T-cell (primary cell): ENCODE data around the gene SLC5A1. TPM values are rescaled to one million over a fixed set of nuclear protein-coding genes. Genes with fewer than 3 reads are reported as not detected.

Experiments used
- ATAC-seq, 4 experiments: fragments of 200-7000 bp in 3 of 4; fragments of 150-1000 bp in 1 of 4; cut with Tn5 transposase; replicated peaks in 1 of 4; 1 replicate in 3 of 4; 2 replicates in 1 of 4; pipeline ENCODE4 v1.10.0; 2021; ENCODE audit warnings: moderate library complexity in 3 of 4, mild to moderate bottlenecking in 2 of 4, moderate number of reproducible peaks in 1 of 4
- CTCF ChIA-PET, 2 donors: fragments of 300-600 bp; sonication (Branson Sonifier 250); formaldehyde crosslinking; loops; one replicate each; lab custom pipeline; 2022; ENCODE audit warnings: antibody characterized with exemption in 2 of 2; lab: Charles Lee
- POLR2A ChIA-PET, 2 donors: fragments of 300-600 bp; sonication (Branson Sonifier 250); formaldehyde crosslinking; loops; one replicate each; lab custom pipeline; 2022; ENCODE audit warnings: antibody characterized with exemption in 2 of 2; lab: Charles Lee
- DNase-seq, 35 experiments: peaks; one replicate each; pipeline versions ENCODE4 v3.0.0 to v3.0.0-alpha.2; 2013 to 2023
- H3K27ac ChIP-seq: one replicate; pipeline ENCODE4 v1.5.1; 2013; ENCODE audit warnings: low read length
- H3K27me3 ChIP-seq, 2 experiments: replicated peaks in 1 of 2; 1 replicate in 1 of 2; 2 replicates in 1 of 2; pipeline versions ENCODE4 v1.6.1 to v1.7.0; 2013; ENCODE audit warnings: low read length in 1 of 2, mixed read lengths in 1 of 2; ENCODE audit not compliant: control insufficient read depth in 2 of 2, insufficient read depth in 2 of 2; ENCODE audit errors: extremely low read depth in 1 of 2
- H3K36me3 ChIP-seq, 2 donors: 1 replicate in 1 of 2; 2 replicates in 1 of 2; pipeline versions ENCODE4 v1.6.1 to v1.7.0; 2013; ENCODE audit warnings: low read length in 1 of 2; ENCODE audit not compliant: control insufficient read depth in 2 of 2, insufficient read depth in 1 of 2; ENCODE audit errors: extremely low read depth in 1 of 2
- H3K4me1 ChIP-seq, 2 experiments: 1 replicate in 1 of 2; 2 replicates in 1 of 2; pipeline versions ENCODE4 v1.6.1 to v1.7.0; 2013; ENCODE audit warnings: low read length in 2 of 2, mixed read lengths in 1 of 2; ENCODE audit not compliant: insufficient read depth in 2 of 2, control insufficient read depth in 1 of 2; ENCODE audit errors: extremely low read depth in 1 of 2
- H3K4me3 ChIP-seq, 2 donors: 1 replicate in 1 of 2; 2 replicates in 1 of 2; pipeline versions ENCODE4 v1.5.1 to v1.7.0; 2013; ENCODE audit warnings: mild to moderate bottlenecking in 2 of 2, low read length in 1 of 2, moderate library complexity in 1 of 2; ENCODE audit not compliant: control insufficient read depth in 1 of 2; ENCODE audit errors: extremely low read depth in 1 of 2
- H3K9me3 ChIP-seq: 2 replicates; pipeline ENCODE4 v1.7.0; 2013
- H3K27ac Mint-ChIP-seq, 2 donors: one replicate each; pipeline ENCODE4 v1.8.0; 2020 to 2021; ENCODE audit warnings: mild to moderate bottlenecking in 2 of 2, mixed read lengths in 2 of 2
- H3K27me3 Mint-ChIP-seq, 2 donors: one replicate each; pipeline ENCODE4 v1.8.0; 2021 to 2022; ENCODE audit warnings: mixed read lengths in 2 of 2
- H3K36me3 Mint-ChIP-seq: one replicate; pipeline ENCODE4 v1.8.0; 2021; ENCODE audit warnings: mixed read lengths
- H3K4me1 Mint-ChIP-seq, 3 donors: one replicate each; pipeline ENCODE4 v1.8.0; 2020 to 2022; ENCODE audit warnings: mixed read lengths in 3 of 3, mild to moderate bottlenecking in 1 of 3
- H3K4me3 Mint-ChIP-seq, 3 donors: one replicate each; pipeline ENCODE4 v1.8.0; 2020 to 2022; ENCODE audit warnings: mild to moderate bottlenecking in 3 of 3, mixed read lengths in 3 of 3, moderate library complexity in 3 of 3
- H3K9me3 Mint-ChIP-seq, 3 donors: one replicate each; pipeline ENCODE4 v1.8.0; 2020 to 2022; ENCODE audit warnings: mixed read lengths in 3 of 3
- WGBS: methylation state at CpG from one replicate; pipeline ENCODE4 v1.1.5; 2013; ENCODE audit warnings: missing lambda C conversion rate; ENCODE audit not compliant: insufficient coverage; 5-methylcytosine and 5-hydroxymethylcytosine counted together
- total RNA-seq, 35 experiments: library from RNA in 6 of 35; stranded (reverse) in 6 of 35; fragments of 120-200 nt in 1 of 35; gene quantifications; one replicate each; pipeline versions ENCODE4 v1.2.1 to v1.2.4 and lab custom pipeline; 2013 to 2026

Gene SLC5A1
- total RNA-seq, 5 donors from 2014 or later (not counting 1 experiment from before 2014, with no cell fraction given): not detected

DNA sequence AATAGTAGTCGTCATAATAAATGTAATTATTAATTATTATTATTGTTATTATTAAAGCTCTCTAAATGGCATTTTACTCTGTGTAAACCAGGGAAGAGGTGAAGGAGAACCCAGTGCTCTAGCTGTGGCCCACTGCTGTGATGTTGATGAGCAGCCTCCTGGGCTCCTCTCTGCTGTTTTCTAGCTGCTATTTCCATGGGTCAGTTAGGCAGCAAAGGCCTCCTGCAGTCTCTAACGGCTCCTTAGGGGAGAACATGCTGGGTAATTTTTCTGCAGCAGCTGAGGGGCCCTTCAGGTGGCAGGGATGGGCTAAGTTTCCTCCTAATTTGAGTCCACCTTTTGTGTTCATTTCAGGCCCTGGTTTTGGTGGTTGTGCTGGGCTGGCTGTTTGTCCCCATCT is 24.6 kb downstream of the SLC5A1 start:
- DNase-seq (no peak), ATAC-seq (no peak)
- Mint-ChIP-seq H3K27ac (no peak overlapping the region), H3K9me3 (no peaks in the 10 kb centered on the region), H3K4me1 (no peaks in the 10 kb centered on the region), H3K4me3 (no peak overlapping the region), H3K36me3 (no peaks in the 10 kb centered on the region), H3K27me3 (peaks cover 13 to 18% of the 10 kb centered on the region in 2 donors)
- POLR2A ChIA-PET: no interaction called here
- Histone ChIP-seq H3K4me1 (no peaks in the 10 kb centered on the region), H3K4me3 (no peak overlapping the region), H3K36me3 (no peaks in the 10 kb centered on the region), H3K27me3 (peaks cover 2 to 16% of the 10 kb centered on the region in 2 experiments), H3K27ac (no peak overlapping the region), H3K9me3 (no peaks in the 10 kb centered on the region)
- 50% methylated on average over 1 of the region's 2 CpGs for WGBS
- CTCF ChIA-PET: no interaction called here

DNA sequence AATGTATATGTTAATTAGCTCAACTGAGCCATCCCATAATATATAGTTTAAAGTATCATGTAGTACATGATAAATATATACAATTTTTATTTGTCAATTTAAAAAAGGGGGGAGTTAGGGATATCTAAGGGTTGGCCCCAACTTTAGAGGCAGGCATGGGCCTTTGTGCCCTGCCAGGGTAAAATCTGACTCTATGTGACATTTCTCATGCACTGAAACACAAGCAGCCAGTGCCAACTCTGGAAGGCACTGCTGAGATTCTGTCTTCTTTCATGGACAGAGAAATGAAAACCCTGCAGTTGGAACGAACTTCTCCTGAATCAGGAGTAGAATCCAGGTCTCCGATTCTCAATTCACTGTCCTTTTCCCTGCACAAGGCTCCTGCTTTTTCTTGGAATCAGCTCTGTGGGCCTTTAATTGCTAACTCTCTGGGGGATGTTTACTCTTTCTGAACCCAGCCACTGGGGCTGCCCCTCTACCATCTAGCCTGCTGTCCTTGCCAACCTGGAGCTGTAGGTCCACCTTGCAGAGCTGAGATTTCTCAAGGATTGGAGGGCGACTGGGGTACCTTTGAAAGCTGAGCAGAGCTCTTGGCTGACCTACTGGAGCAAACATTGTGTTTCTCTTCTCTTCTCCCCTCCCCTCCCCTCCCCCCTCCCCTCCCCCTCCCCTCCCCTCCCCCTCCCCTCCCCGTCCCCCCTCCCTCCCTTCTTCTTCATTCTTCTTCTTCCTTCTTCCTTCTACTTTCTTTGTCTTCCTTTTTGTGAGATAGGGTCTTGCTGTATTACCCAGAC is 26.7 kb downstream of the SLC5A1 start:
- Mint-ChIP-seq H3K9me3 (no peaks in the 10 kb centered on the region), H3K36me3 (no peaks in the 10 kb centered on the region), H3K4me1 (no peaks in the 10 kb centered on the region), H3K4me3 (no peak overlapping the region), H3K27ac (no peak overlapping the region), H3K27me3 (peaks cover 18 to 20% of the 10 kb centered on the region in 2 donors)
- no peak overlapping the region for H3K27ac ChIP-seq
- ChIA-PET CTCF (no interaction called here), POLR2A (interaction anchor here (0.5 to 0.6 kb wide), 2 partner anchors 360 to 965 kb away, joined by 3 to 12 read pairs; no protein-coding TSS in a partner anchor)
- H3K9me3 ChIP-seq: no peaks in the 10 kb centered on the region
- H3K27me3 ChIP-seq: peaks cover 2 to 27% of the 10 kb centered on the region in 2 experiments
- DNase-seq (no peak), ATAC-seq (no peak)
- H3K36me3 ChIP-seq: no peaks in the 10 kb centered on the region
- H3K4me1 ChIP-seq: no peaks in the 10 kb centered on the region
- WGBS: 60% methylated on average over 1 of the region's 4 CpGs
- H3K4me3 ChIP-seq: no peak overlapping the region

DNA sequence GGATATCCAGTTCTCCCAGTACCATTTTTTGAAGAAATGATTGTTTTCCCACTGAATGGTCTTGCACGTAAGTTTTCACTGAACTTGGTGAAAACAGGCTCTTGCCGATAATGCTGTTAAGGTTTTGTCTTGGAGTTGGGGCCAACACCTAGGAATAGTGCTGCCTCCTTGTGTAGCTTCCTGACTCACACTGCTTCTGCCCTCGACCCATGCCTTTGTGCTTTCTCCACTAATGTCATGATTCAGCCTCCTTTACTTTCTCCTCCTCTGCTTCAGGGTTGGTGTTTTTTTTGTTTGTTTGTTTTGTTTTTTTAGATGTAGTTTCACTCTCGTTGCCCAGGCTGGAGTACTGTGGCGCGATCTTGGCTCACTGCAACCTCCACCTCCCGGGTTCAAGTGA is 30.2 kb downstream of the SLC5A1 start:
- CTCF ChIA-PET: no interaction called here
- H3K27ac Mint-ChIP-seq: no peak overlapping the region
- no peak overlapping the region for H3K4me3 ChIP-seq
- H3K9me3 ChIP-seq: no peaks in the 10 kb centered on the region
- no peaks in the 10 kb centered on the region for H3K4me1 ChIP-seq
- WGBS: 100% methylated on average over 3 of the region's 7 CpGs
- H3K36me3 ChIP-seq: no peaks in the 10 kb centered on the region
- peaks cover 20 to 22% of the 10 kb centered on the region in 2 donors for H3K27me3 Mint-ChIP-seq
- H3K27ac ChIP-seq: no peak overlapping the region
- peaks cover 7 to 16% of the 10 kb centered on the region in 2 experiments for H3K27me3 ChIP-seq
- H3K4me3 Mint-ChIP-seq: no peak overlapping the region
- no peaks in the 10 kb centered on the region for H3K4me1 Mint-ChIP-seq
- H3K36me3 Mint-ChIP-seq: no peaks in the 10 kb centered on the region
- DNase-seq (no peak), ATAC-seq (no peak)
- POLR2A ChIA-PET: no interaction called here
- H3K9me3 Mint-ChIP-seq: no peaks in the 10 kb centered on the region

DNA sequence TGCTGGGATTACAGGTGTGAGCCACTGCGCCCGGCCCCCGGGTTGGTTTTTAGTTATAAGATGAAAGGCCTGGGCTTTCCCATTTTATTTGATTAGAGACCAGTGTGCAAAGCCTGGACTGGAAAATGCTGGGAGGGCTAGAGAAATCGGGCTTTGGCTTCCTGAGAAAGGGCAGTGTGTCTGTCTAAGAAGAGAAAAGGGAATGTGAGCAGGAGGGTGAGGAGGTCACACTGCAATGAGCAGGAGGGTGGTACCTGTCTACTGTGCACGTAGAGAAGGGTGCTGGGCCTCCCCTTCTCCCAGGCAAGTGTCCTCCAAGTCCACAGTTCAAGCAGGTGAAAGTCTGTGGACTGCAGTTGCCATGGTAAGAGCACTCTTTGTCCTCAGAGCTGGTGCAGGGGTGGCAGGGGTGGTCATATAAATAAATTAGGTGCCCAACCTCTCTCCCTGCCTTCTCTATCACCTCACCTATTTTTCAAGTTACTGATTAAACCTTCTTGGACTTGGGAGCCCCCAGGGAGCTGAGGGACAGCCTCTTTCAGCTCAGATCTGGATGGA is 30.8 kb downstream of the SLC5A1 start:
- ChIA-PET CTCF (interaction anchor here in 1 of 2 donors (0.6 kb wide), 1 partner anchor 94 kb away, joined by 4 read pairs; no protein-coding TSS in a partner anchor), POLR2A (no interaction called here)
- Mint-ChIP-seq H3K27ac (no peak overlapping the region), H3K36me3 (no peaks in the 10 kb centered on the region), H3K27me3 (peaks cover 20 to 22% of the 10 kb centered on the region in 2 donors), H3K4me1 (no peaks in the 10 kb centered on the region), H3K9me3 (no peaks in the 10 kb centered on the region), H3K4me3 (no peak overlapping the region)
- no peak overlapping the region for H3K4me3 ChIP-seq
- no peak overlapping the region for H3K27ac ChIP-seq
- ATAC-seq (no peak), DNase-seq (no peak)
- no peaks in the 10 kb centered on the region for H3K36me3 ChIP-seq
- 77% methylated on average over 4 of the region's 5 CpGs for WGBS
- peaks cover 7 to 16% of the 10 kb centered on the region in 2 experiments for H3K27me3 ChIP-seq
- H3K9me3 ChIP-seq: no peaks in the 10 kb centered on the region
- H3K4me1 ChIP-seq: no peaks in the 10 kb centered on the region

DNA sequence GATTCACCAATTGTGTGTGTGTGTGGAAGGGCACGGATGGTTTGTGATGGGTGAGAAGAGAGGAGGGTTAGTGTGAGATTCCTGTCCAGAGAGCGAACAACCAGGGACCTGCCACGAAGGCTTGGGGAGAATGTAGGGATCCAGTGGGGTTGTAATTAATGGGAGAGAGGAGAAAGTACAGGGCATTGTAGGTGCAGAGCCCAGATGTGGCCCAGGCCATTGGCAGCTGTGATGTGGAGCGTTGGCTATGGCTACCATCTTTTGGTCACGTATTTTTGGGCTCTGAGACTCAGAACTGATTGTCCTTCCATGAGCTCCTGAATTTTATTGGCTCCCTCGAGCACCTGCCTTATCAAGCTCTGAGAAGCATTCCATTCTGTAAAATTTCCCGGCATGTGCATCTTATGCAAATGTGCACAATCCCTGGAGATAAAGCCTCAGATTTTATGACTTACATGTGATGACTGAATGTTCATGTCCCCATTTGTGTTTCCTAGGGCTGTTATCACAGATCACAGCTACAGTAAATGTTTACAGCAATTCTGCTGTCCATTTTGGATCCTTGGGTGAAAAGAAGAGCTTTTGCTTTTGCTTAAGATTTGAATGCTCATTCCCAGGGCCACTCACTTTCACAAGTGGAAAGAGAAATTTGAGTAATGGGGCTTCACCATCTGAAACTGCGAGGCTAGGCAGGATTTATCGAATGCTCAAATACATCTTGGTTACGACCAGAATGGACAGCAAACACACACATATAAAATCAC is 33.1 kb downstream of the SLC5A1 start:
- H3K36me3 ChIP-seq: no peaks in the 10 kb centered on the region
- POLR2A ChIA-PET: interaction anchor here in 1 of 2 donors (0.5 kb wide), 1 partner anchor 1661 kb away, joined by 4 read pairs; no protein-coding TSS in a partner anchor
- CTCF ChIA-PET: interaction anchor here in 1 of 2 donors (0.6 kb wide), 1 partner anchor 28 kb away, joined by 3 read pairs; no protein-coding TSS in a partner anchor
- H3K27me3 ChIP-seq: peaks cover 5 to 14% of the 10 kb centered on the region in 2 experiments
- H3K27ac Mint-ChIP-seq: no peak overlapping the region
- H3K27me3 Mint-ChIP-seq: peaks cover 22 to 24% of the 10 kb centered on the region in 2 donors
- 74% methylated on average over 9 of the region's 10 CpGs for WGBS
- no peaks in the 10 kb centered on the region for H3K4me1 Mint-ChIP-seq
- H3K9me3 ChIP-seq: no peaks in the 10 kb centered on the region
- DNase-seq (no peak), ATAC-seq (no peak)
- no peaks in the 10 kb centered on the region for H3K36me3 Mint-ChIP-seq
- H3K27ac ChIP-seq: no peak overlapping the region
- H3K9me3 Mint-ChIP-seq: no peaks in the 10 kb centered on the region
- no peak overlapping the region for H3K4me3 ChIP-seq
- no peaks in the 10 kb centered on the region for H3K4me1 ChIP-seq
- no peak overlapping the region for H3K4me3 Mint-ChIP-seq

DNA sequence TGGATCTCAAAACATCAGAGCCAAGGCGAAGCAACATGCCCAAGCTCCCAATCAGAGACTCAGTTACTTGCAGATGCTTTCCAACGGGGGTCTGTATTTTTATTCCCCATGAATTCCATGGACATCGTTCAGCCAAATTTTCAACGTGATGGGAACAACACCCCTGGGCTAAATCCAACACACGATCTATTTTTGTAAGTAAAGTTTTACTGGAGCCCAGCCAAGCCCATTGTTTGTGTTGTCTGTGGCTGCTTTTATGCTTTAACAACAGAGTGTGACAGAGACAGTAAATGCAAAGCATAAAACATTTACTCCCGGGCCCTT is 33.7 kb downstream of the SLC5A1 start:
- DNase-seq: no peak
- H3K27ac Mint-ChIP-seq: no peak overlapping the region
- WGBS: 55% methylated on average over 3 of the region's 6 CpGs
- ChIA-PET POLR2A (no interaction called here), CTCF (no interaction called here)
- H3K27me3 Mint-ChIP-seq: peaks cover 22 to 24% of the 10 kb centered on the region in 2 donors
- Histone ChIP-seq H3K27ac (no peak overlapping the region), H3K4me3 (no peak overlapping the region), H3K9me3 (no peaks in the 10 kb centered on the region), H3K4me1 (no peaks in the 10 kb centered on the region), H3K27me3 (peaks cover 5 to 14% of the 10 kb centered on the region in 2 experiments), H3K36me3 (no peaks in the 10 kb centered on the region)
- no peak for ATAC-seq
- no peaks in the 10 kb centered on the region for H3K4me1 Mint-ChIP-seq
- H3K4me3 Mint-ChIP-seq: no peak overlapping the region
- no peaks in the 10 kb centered on the region for H3K36me3 Mint-ChIP-seq
- no peaks in the 10 kb centered on the region for H3K9me3 Mint-ChIP-seq
